A549 treated with AZD9567 at 1 μM for 4 hours (cell line): ENCODE data around the gene SLC5A1. TPM values are rescaled to one million over a fixed set of nuclear protein-coding genes. Genes with fewer than 3 reads are reported as not detected.

ENCODE experiments used
- total RNA-seq: library from RNA; stranded (reverse); fragments of 200-300 nt; extraction: Qiagen RNA extraction; gene quantifications from 5 replicates; pipeline ENCODE4 v1.2.3, GENCODE V29; 2022; ENCODE audit not compliant: insufficient read depth

The SLC5A1 gene
- 0.02 to 0.08 TPM (median 0.05 TPM) in 4 of 5 replicates, not detected in the other for total RNA-seq

GRCh38 chr22:32042924-32043323, at the start of gene SLC5A1:
SLC5A1 (plus strand) TSS chr22:32043261; CDS start chr22:32043282, 21 bp downstream.

GRCh38 chr22:32158712-32159533, 115.9 kb downstream of the SLC5A1 start, which contains the start of gene C22orf42:
C22orf42 (minus strand) TSS chr22:32159303; CDS start chr22:32159215, 88 bp downstream.

Other genes starting within 250 kb of the SLC5A1 start
- 133 to 151 TPM (median 147 TPM) in 5 replicates for gene YWHAH, start 98.7 kb upstream of the SLC5A1 start, total RNA-seq
- not detected in 5 replicates for gene C22orf42, start 116.0 kb downstream of the SLC5A1 start, total RNA-seq
- 0.07 to 0.21 TPM (median 0.17 TPM) in 4 of 5 replicates, not detected in the other for gene RFPL2, start 161.8 kb downstream of the SLC5A1 start, total RNA-seq
- not detected in 5 replicates for gene SLC5A4, start 212.1 kb downstream of the SLC5A1 start, total RNA-seq